ENCODE results near the gene SUPT3H. TPM values are rescaled to one million over a fixed set of nuclear protein-coding genes. Genes with fewer than 3 reads are reported as not detected.

Gene SUPT3H
- total RNA-seq, 2 experiments from 2014 or later: 8.7 to 9.0 TPM

DNA sequence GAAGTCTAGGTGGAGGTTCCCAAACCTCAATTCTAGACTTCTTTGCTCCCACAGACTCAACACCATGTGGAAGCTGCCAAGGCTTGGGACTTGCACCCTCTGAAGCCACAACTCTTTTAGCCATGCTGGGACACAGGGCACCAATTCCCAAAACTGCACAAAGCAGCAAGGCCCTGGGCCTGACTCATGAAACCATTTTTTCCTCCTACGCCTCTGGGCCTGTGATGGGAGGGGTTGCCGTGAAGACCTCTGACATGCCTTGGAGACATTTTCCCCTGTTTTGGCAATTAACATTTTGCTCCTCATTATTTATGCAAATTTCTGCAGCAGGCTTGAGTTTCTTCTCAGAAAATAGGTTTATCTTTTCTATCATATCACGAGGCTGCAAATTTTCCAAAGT, 405.0 kb downstream of the SUPT3H start:
- Mint-ChIP-seq H3K27ac (no peak overlapping the region), H3K36me3 (ENCODE audit: low read depth) (peaks cover 30% of the 10 kb centered on the region), H3K27me3 (no peaks in the 10 kb centered on the region), H3K4me3 (no peak overlapping the region), H3K4me1 (peaks cover 19% of the 10 kb centered on the region), H3K9me3 (peaks cover 32% of the 10 kb centered on the region)
- DNase-seq: no peak
- ChIA-PET POLR2A (no interaction called here), CTCF (no interaction called here)

DNA sequence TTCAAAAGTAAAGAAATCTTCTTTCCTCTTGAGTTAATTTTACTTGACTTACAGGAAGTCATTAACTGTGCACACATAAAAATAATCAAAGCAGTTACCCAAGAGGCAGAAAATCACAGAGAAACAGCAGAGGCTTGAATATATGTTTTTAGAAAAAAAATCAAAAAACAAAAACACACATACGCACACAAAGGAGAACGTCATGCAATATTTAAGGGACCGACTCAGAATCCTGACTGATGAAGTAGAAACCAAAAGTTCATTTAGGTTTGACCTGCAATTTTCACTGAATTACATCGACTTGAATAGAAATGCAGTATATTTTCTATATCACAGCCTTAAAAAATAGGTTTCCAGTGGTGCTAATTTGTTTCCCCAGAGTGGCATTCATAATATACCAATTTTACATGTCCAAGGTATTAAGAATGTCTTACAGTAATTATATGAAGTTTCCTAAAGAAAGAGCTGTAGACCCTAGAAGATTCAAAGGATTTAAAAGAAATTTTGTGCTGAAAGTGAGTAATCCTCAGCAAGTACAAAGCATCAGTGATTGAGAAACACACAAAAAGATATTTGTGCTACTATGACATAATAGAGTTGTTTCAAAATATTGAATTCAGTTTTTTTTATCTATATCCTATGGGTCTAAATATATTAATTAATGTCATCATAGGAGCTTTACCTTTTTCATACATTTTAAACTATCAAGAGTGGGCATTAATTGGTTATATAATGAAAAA, 408.1 kb downstream of the SUPT3H start:
- CTCF ChIA-PET: no interaction called here
- H3K9me3 Mint-ChIP-seq: peaks cover 31% of the 10 kb centered on the region
- peaks cover 28% of the 10 kb centered on the region for H3K36me3 Mint-ChIP-seq (ENCODE audit: low read depth)
- POLR2A ChIA-PET: no interaction called here
- H3K4me3 Mint-ChIP-seq: no peak overlapping the region
- no peaks in the 10 kb centered on the region for H3K27me3 Mint-ChIP-seq
- no peak for DNase-seq
- peaks cover 5% of the 10 kb centered on the region for H3K4me1 Mint-ChIP-seq
- no peak overlapping the region for H3K27ac Mint-ChIP-seq

DNA sequence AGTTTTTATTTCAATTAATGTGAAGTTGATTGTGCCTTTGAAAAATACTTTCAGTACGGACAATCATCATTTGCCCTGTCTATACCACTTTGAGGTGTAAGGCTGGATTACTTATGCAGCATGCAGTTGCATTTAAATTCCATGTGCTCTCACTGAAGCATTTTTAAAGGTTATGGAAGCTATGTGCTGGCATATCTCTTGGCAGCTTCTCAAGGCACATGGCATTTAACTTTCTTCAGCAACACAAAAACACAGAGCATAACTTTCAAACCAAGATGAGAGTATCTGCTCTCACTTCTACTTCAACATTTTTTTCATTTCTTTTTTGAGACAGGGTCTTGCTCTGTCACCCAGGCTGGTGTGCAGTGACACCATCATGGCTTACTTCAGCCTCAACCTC, 410.3 kb downstream of the SUPT3H start:
- Mint-ChIP-seq H3K36me3 (ENCODE audit: low read depth) (peaks cover 11% of the 10 kb centered on the region), H3K27ac (peak overlapping the region; percentile 58), H3K4me3 (no peak overlapping the region), H3K9me3 (peaks cover 11% of the 10 kb centered on the region), H3K27me3 (no peaks in the 10 kb centered on the region), H3K4me1 (peaks cover 5% of the 10 kb centered on the region)
- CTCF ChIA-PET: no interaction called here
- DNase-seq: no peak
- POLR2A ChIA-PET: no interaction called here

DNA sequence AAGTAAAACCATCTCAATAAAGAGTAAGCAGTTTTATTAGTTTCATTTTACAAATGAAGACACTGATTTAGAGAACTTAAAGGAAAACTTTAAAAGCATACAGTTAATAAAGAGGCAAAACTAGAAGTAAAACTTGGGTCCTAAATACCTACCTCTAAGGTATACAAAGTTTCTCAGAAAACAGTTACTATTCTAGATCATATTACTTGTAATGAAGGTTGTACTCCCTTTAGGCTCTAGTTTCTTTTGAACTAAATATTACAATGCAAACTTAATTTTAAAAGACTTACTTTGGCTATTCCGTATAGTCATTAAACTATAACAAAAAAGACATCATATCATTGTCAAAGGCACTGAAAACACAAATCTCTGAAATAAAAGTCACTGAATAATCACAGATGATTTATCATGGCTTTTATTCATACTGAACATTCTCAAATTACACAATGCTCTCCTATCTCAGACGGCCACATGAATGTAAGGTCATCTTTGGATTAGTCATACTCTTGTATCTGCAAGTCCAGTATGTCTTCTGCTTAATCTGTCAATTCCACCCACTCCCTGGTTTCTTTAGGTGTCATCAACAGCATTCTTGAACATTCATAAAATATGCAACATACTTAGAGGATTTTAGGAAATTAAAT, 411.2 kb downstream of the SUPT3H start:
- H3K27ac Mint-ChIP-seq: no peak overlapping the region
- DNase-seq: no peak
- no peaks in the 10 kb centered on the region for H3K27me3 Mint-ChIP-seq
- peaks cover 6% of the 10 kb centered on the region for H3K36me3 Mint-ChIP-seq (ENCODE audit: low read depth)
- H3K9me3 Mint-ChIP-seq: peaks cover 6% of the 10 kb centered on the region
- ChIA-PET POLR2A (no interaction called here), CTCF (no interaction called here)
- peaks cover 5% of the 10 kb centered on the region for H3K4me1 Mint-ChIP-seq
- no peak overlapping the region for H3K4me3 Mint-ChIP-seq

DNA sequence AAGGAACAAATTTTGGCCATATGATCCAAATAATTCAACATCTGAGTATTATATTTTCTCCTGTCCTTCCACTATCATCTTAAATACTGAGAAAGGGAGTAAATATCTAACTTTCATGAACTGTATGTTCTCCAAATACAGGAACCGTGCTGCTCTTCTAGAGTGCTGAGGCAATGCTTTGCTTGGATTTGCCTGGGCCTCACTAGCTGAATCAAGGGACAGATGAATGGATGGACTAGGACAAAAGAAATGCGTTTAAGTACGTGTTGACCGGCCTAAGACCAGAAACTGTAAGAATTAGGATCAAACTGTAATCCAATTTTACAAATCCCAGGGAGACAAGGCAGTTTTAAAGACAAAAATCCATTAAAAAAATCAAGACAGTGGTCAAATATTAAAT, 412.0 kb downstream of the SUPT3H start:
- CTCF ChIA-PET: no interaction called here
- DNase-seq: no peak
- Mint-ChIP-seq H3K9me3 (no peaks in the 10 kb centered on the region), H3K4me3 (no peak overlapping the region), H3K36me3 (ENCODE audit: low read depth) (no peaks in the 10 kb centered on the region), H3K27ac (no peak overlapping the region), H3K4me1 (peaks cover 9% of the 10 kb centered on the region), H3K27me3 (no peaks in the 10 kb centered on the region)
- POLR2A ChIA-PET: no interaction called here

DNA sequence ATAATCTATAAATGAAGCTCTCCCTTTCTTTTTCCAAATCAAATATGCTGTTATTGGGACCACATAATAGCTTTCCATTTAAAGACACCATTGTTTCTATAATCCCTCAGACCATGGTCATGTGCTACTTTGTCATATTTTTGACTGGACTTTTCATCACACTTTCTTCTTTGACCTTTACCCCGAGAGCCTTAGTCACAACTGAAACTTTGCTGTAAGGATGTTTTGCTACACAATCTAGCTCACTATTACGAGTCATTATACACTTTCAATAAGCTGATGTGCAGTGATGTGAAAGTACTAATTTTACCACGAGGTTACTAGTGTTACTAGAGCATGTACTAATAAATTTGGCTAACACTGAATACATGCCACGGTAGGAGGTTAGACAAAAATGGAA, 416.8 kb downstream of the SUPT3H start:
- no peak for DNase-seq
- ChIA-PET POLR2A (no interaction called here), CTCF (no interaction called here)
- Mint-ChIP-seq H3K27me3 (no peaks in the 10 kb centered on the region), H3K4me1 (peaks cover 4% of the 10 kb centered on the region), H3K9me3 (no peaks in the 10 kb centered on the region), H3K4me3 (no peak overlapping the region), H3K27ac (no peak overlapping the region), H3K36me3 (ENCODE audit: low read depth) (peaks cover 4% of the 10 kb centered on the region)

DNA sequence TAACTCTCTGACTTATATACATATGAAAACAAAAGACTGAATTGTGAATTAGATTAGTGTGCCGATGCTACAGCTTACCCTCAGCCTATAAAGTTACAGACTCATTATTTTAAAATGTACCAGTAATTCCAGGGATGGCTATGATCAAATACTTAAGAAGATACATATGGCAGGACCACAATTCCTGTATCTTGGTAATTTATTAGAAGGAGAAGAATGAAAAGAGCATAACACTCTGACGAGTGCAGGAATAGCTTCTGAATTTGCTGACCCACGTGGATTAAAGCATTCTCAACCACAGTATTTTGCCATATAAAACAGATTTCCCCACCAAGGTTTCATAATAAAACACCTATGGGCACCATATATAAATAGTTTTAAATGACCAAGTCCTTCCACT, 418.1 kb downstream of the SUPT3H start:
- H3K27me3 Mint-ChIP-seq: no peaks in the 10 kb centered on the region
- H3K4me3 Mint-ChIP-seq: no peak overlapping the region
- H3K9me3 Mint-ChIP-seq: peaks cover 3% of the 10 kb centered on the region
- peaks cover 6% of the 10 kb centered on the region for H3K36me3 Mint-ChIP-seq (ENCODE audit: low read depth)
- H3K4me1 Mint-ChIP-seq: peaks cover 4% of the 10 kb centered on the region
- H3K27ac Mint-ChIP-seq: no peak overlapping the region
- ChIA-PET POLR2A (no interaction called here), CTCF (no interaction called here)
- no peak for DNase-seq

DNA sequence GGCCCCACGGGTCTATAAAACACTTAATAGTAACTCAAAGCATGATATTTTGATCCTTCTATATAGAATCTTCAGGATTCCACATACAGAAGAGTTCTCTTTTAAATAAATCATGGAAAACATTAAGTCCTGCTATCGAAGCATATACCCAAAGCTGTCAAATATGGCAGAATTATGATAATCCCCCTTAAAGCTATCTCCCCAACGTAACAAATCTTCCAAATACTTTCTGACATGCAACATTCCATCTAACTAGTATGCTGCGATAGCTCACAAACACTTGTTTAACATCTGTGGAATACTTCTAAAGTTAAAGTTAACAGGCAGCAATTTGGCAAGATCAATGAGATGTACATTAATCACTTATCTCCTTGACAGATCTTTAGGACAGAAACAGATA, 420.6 kb downstream of the SUPT3H start:
- Mint-ChIP-seq H3K9me3 (peaks cover 11% of the 10 kb centered on the region), H3K27me3 (no peaks in the 10 kb centered on the region), H3K27ac (no peak overlapping the region), H3K4me3 (no peak overlapping the region), H3K36me3 (ENCODE audit: low read depth) (peaks cover 10% of the 10 kb centered on the region), H3K4me1 (peaks cover 4% of the 10 kb centered on the region)
- DNase-seq: no peak
- CTCF ChIA-PET: no interaction called here
- POLR2A ChIA-PET: no interaction called here

DNA sequence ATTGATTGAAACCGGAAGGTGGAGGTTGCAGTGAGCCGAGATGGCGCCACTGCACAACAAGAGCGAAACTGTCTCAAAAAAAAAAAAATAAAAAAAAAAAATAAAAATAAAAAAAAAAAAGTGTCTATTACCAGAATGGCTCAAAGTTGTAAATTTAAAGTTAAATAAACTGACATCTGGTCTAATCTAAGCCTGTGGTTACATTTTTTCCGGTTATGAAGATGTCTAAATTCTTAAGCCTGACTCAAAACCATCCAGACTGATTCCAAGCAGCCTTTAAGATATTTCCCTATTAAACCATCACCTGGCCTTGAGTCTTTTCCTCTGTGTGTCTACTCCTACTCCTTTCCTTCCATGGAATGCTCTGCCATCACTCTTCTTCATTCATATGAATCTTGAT, 421.3 kb downstream of the SUPT3H start:
- Mint-ChIP-seq H3K9me3 (peaks cover 11% of the 10 kb centered on the region), H3K27me3 (no peaks in the 10 kb centered on the region), H3K36me3 (ENCODE audit: low read depth) (peaks cover 10% of the 10 kb centered on the region), H3K4me1 (peaks cover 6% of the 10 kb centered on the region), H3K27ac (no peak overlapping the region), H3K4me3 (no peak overlapping the region)
- no peak for DNase-seq
- POLR2A ChIA-PET: no interaction called here
- CTCF ChIA-PET: interaction anchor here (0.8 to 1.4 kb wide), 2 partner anchors 13 to 141 kb away, joined by 3 read pairs; no protein-coding TSS in a partner anchor

DNA sequence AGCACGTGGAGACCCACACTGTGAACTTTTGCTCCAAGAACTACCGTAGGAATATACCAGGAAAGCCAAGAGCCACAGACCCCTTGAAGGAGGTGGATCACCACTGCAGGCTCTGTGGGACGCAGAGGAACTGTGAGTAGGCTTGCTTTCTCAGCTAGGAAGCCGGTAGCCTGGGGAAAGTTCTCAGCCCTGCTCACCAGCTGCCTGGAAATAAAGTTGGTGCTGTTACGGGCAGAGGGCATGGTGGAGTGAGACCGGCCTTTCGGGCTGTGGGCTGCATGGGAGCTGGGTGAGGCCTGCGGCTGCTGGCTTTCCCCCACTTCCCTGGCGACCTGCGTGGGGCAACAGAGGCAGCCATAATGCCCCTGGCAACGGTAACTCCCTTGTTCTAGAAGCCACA, 422.6 kb downstream of the SUPT3H start:
- DNase-seq: no peak
- CTCF ChIA-PET: interaction anchor here (1.2 to 2.2 kb wide), 4 partner anchors 9 to 58 kb away, joined by 3 to 5 read pairs (median 4); no protein-coding TSS in a partner anchor
- no peak overlapping the region for H3K4me3 Mint-ChIP-seq
- H3K9me3 Mint-ChIP-seq: peaks cover 14% of the 10 kb centered on the region
- H3K4me1 Mint-ChIP-seq: peaks cover 10% of the 10 kb centered on the region
- H3K27ac Mint-ChIP-seq: no peak overlapping the region
- POLR2A ChIA-PET: no interaction called here
- peaks cover 18% of the 10 kb centered on the region for H3K36me3 Mint-ChIP-seq (ENCODE audit: low read depth)
- no peaks in the 10 kb centered on the region for H3K27me3 Mint-ChIP-seq

DNA sequence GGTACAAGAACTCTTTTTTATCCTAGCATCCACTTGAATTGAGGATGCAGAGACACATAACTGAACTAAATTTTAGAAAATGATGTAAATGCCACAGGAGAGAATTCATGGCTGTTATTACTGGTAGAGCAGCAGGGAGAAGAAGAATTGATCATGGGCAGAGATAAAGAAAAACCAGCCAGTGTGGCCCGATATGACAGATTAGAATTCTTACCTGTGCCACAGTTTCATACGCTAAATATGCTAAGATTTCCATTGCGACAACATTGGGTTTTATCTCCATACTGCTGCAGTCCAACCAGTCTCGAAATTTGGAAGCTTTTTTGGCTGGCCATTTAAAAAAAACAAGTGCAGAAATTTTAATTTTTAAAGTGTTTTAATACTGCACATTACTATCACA, 423.5 kb downstream of the SUPT3H start:
- Mint-ChIP-seq H3K27ac (no peak overlapping the region), H3K27me3 (no peaks in the 10 kb centered on the region), H3K4me3 (no peak overlapping the region), H3K9me3 (peaks cover 23% of the 10 kb centered on the region), H3K36me3 (ENCODE audit: low read depth) (peaks cover 26% of the 10 kb centered on the region), H3K4me1 (peaks cover 10% of the 10 kb centered on the region)
- DNase-seq: no peak
- ChIA-PET POLR2A (no interaction called here), CTCF (interaction anchor here (0.9 to 2.2 kb wide), 3 partner anchors 10 to 485 kb away, joined by 3 to 5 read pairs (median 3); no protein-coding TSS in a partner anchor)

DNA sequence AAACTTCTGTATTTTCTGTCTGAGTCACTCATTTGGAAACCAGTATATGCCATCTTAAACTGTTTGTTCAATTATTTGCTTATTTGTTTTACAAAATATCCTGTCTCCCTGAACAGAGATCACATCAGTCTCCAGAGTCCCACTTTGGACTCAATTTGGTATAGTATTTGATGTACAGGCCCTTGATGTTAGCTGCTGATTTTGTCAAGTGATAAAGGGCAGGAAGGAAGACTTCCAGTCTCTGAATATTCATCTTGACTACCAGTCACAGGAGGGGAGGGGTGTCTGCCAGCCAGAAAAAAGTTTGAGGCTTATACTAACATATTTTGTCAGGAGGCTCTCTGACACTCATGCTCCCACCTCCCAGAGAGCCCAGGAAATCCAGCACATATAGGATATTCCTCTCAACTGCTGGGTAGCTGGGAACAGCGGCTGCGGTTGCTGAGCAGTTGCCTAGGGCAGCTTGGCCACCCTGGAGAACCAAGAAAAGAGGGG, 426.4 kb downstream of the SUPT3H start:
- peaks cover 29% of the 10 kb centered on the region for H3K36me3 Mint-ChIP-seq (ENCODE audit: low read depth)
- DNase-seq: no peak
- no peak overlapping the region for H3K4me3 Mint-ChIP-seq
- peaks cover 10% of the 10 kb centered on the region for H3K4me1 Mint-ChIP-seq
- H3K9me3 Mint-ChIP-seq: peaks cover 32% of the 10 kb centered on the region
- no peaks in the 10 kb centered on the region for H3K27me3 Mint-ChIP-seq
- POLR2A ChIA-PET: no interaction called here
- CTCF ChIA-PET: interaction anchor here (0.7 to 0.8 kb wide), 3 partner anchors 17 to 1354 kb away, joined by 3 to 4 read pairs (median 3); no protein-coding TSS in a partner anchor
- no peak overlapping the region for H3K27ac Mint-ChIP-seq

DNA sequence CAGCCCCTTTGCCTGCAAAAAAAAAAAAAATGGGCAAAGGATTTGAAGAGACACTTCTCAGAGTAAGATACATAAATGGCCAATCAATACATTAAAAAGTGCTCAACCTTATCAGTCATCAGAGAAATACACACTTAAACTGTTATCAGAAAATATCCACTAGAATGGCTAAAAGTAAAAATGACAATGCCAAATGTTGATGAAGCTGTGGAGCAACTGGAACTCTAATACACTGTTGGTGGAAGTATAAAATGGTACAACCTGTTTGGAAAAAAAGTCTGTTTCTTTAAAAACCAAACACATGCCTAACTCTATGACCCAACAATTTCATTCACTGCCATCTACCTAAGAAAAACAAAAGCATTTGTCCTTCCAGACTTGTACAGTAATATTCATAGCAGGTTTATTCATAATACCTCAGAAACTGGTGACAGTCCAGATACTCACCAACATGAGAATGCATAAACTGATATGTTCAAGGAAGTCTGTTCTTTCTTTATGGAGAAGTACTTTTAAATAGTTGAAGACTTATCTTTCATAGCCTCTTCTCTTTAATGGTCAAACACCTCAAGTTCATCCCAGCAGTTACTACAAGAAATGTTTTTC, 428.0 kb downstream of the SUPT3H start:
- POLR2A ChIA-PET: no interaction called here
- peaks cover 10% of the 10 kb centered on the region for H3K4me1 Mint-ChIP-seq
- CTCF ChIA-PET: interaction anchor here (0.6 kb wide), 1 partner anchor 92 kb away, joined by 5 read pairs; no protein-coding TSS in a partner anchor
- H3K9me3 Mint-ChIP-seq: peaks cover 38% of the 10 kb centered on the region
- H3K36me3 Mint-ChIP-seq (ENCODE audit: low read depth): peaks cover 29% of the 10 kb centered on the region
- no peak for DNase-seq
- H3K4me3 Mint-ChIP-seq: no peak overlapping the region
- H3K27ac Mint-ChIP-seq: no peak overlapping the region
- H3K27me3 Mint-ChIP-seq: no peaks in the 10 kb centered on the region
